K562 (cell line): Measurements from ENCODE around the gene CSF2. TPM values are rescaled to one million over a fixed set of nuclear protein-coding genes. Genes with fewer than 3 reads are reported as not detected.

Experiments
- ATAC-seq: fragments of 200-7000 bp; cut with Tn5 transposase; 3 replicates; pipeline ENCODE4 v1.9.1; 2020; ENCODE audit warnings: moderate library complexity
- BruUV-seq: library from RNA; stranded (reverse); fragments of 400-500 nt; replicated peaks from 2 replicates; lab custom pipeline; 2021; lab: Mats Ljungman, UMichigan
- CTCF ChIA-PET: fragments of 300-600 bp; formaldehyde crosslinking; extraction: SDS; loops from one replicate; lab custom pipeline; 2021; ENCODE audit warnings: low intra/inter-chr PET ratio; lab: Yijun Ruan, JAX
- POLR2A ChIA-PET: fragments of 300-600, 350-650 bp; sonication (Branson Sonifier 250); formaldehyde crosslinking; extraction: SDS; loops from one replicate; lab custom pipeline; 2021; ENCODE audit warnings: antibody characterized with exemption, inconsistent platforms; lab: Yijun Ruan, JAX
- DNase-seq, 4 experiments: peaks; one replicate each; pipeline versions ENCODE4 v3.0.0 to v3.0.0-alpha.2; 2011 to 2018; ENCODE audit warnings: low spot score in 3 of 4, mixed read lengths in 3 of 4; ENCODE audit errors: extremely low read depth in 1 of 4
- FAIRE-seq: peaks from 2 replicates; lab custom pipeline; 2011; peaks lifted over from hg19 to GRCh38; lab: Jason Lieb, UNC
- H2AFZ ChIP-seq: 2 replicates; pipeline ENCODE4 v1.6.0; 2011; ENCODE audit warnings: low read depth, low read length, control low read depth, inconsistent platforms
- H3K27ac ChIP-seq: fragments of 200-600 bp; 3 replicates; pipeline ENCODE4 v1.8.0; 2011; ENCODE audit warnings: low read depth, mild to moderate bottlenecking, control low read depth, inconsistent platforms, low read length, moderate library complexity, mixed read lengths; ENCODE audit errors: extremely low read depth
- H3K27me3 ChIP-seq, 2 experiments: fragments of 300-600 bp in 1 of 2; 2 replicates in 1 of 2; 3 replicates in 1 of 2; pipeline versions ENCODE4 v1.6.0 to v1.8.0; 2011; ENCODE audit warnings: inconsistent platforms in 2 of 2, low read length in 2 of 2, mild to moderate bottlenecking in 1 of 2, mixed read lengths in 1 of 2, moderate library complexity in 1 of 2; ENCODE audit not compliant: control insufficient read depth in 2 of 2, insufficient read depth in 2 of 2
- H3K36me3 ChIP-seq: fragments of 300-600 bp; 3 replicates; pipeline ENCODE4 v1.8.0; 2011; ENCODE audit warnings: mild to moderate bottlenecking, low read length, inconsistent platforms; ENCODE audit not compliant: control insufficient read depth, insufficient read depth
- H3K4me1 ChIP-seq, 2 experiments: fragments of 200-600 bp in 1 of 2; replicated peaks in 1 of 2; 2 replicates in 1 of 2; 3 replicates in 1 of 2; pipeline versions ENCODE4 v1.5.1 to v1.8.0; 2011; ENCODE audit warnings: inconsistent platforms in 2 of 2, low read length in 2 of 2, mild to moderate bottlenecking in 1 of 2, mixed read lengths in 1 of 2, moderate library complexity in 1 of 2; ENCODE audit not compliant: control insufficient read depth in 2 of 2, insufficient read depth in 2 of 2
- H3K4me2 ChIP-seq: 2 replicates; pipeline ENCODE4 v1.6.1; 2011; ENCODE audit warnings: low read length, control low read depth, inconsistent platforms, mixed read lengths; ENCODE audit not compliant: insufficient read depth
- H3K4me3 ChIP-seq: fragments of 200-600 bp; sonication (generic), shearing (Covaris generic); 2 replicates; pipeline ENCODE4 v1.5.1; 2016; ENCODE audit warnings: control low read depth, inconsistent platforms
- H3K79me2 ChIP-seq: fragments of 200-600 bp; 3 replicates; pipeline ENCODE4 v1.8.0; 2011; ENCODE audit warnings: low read length, inconsistent platforms; ENCODE audit not compliant: control insufficient read depth, insufficient read depth
- H3K9ac ChIP-seq, 2 experiments: 2 replicates each; pipeline versions ENCODE4 v1.6.0 to v1.6.1; 2011; ENCODE audit warnings: low read depth in 2 of 2, low read length in 2 of 2, control low read depth in 1 of 2, inconsistent platforms in 1 of 2, mild to moderate bottlenecking in 1 of 2, mixed read lengths in 1 of 2; ENCODE audit not compliant: insufficient read depth in 1 of 2
- H3K9me1 ChIP-seq: one replicate; pipeline ENCODE4 v1.6.0; 2011; ENCODE audit warnings: inconsistent platforms, mild to moderate bottlenecking, low read length, moderate library complexity; ENCODE audit not compliant: control insufficient read depth, insufficient read depth
- H3K9me3 ChIP-seq: replicated peaks from 2 replicates; pipeline ENCODE4 v1.5.1; 2011; ENCODE audit warnings: low read depth, low read length, inconsistent platforms; ENCODE audit not compliant: control insufficient read depth, insufficient read depth
- H4K20me1 ChIP-seq: replicated peaks from 2 replicates; pipeline ENCODE4 v1.6.1; 2011; ENCODE audit warnings: low read length, inconsistent platforms, mixed read lengths; ENCODE audit not compliant: control insufficient read depth, insufficient read depth
- CC2D1A ChIP-seq: fragments of 450-650 bp; IDR thresholded peaks from 2 replicates; pipeline ENCODE4 v1.6.1; 2017; ENCODE audit warnings: mild to moderate bottlenecking
- FOXJ2 ChIP-seq: fragments of 200-800 bp; sonication (Bioruptor generic); IDR thresholded peaks from 2 replicates; pipeline ENCODE4 v1.6.1; 2016; ENCODE audit warnings: missing genetic modification characterization, missing compliant biosample characterization
- KDM4B ChIP-seq, 2 experiments: fragments of 450-650 bp in 1 of 2; sonication (generic) in 1 of 2; IDR thresholded peaks; 2 replicates each; pipeline ENCODE4 v1.6.1; 2016 to 2017; ENCODE audit warnings: borderline replicate concordance in 2 of 2, antibody characterized with exemption in 1 of 2, low read depth in 1 of 2, mild to moderate bottlenecking in 1 of 2
- KHSRP ChIP-seq: fragments of 450-650 bp; IDR thresholded peaks from 2 replicates; pipeline ENCODE4 v1.6.1; 2017
- NR0B1 ChIP-seq: fragments of 450-650 bp; IDR thresholded peaks from one replicate; pipeline ENCODE4 v1.6.1; 2018; ENCODE audit warnings: mild to moderate bottlenecking, moderate library complexity; ENCODE audit not compliant: partially characterized antibody
- POLR2B ChIP-seq: fragments of 450-650 bp; IDR thresholded peaks from 2 replicates; pipeline ENCODE4 v1.6.1; 2018; ENCODE audit warnings: low read depth; ENCODE audit not compliant: partially characterized antibody
- SMARCA4 ChIP-seq: fragments of 450-650 bp; IDR thresholded peaks from 2 replicates; pipeline ENCODE4 v1.6.1; 2016
- TRIM28 ChIP-seq: fragments of 450-650 bp; IDR thresholded peaks from 2 replicates; pipeline ENCODE4 v1.6.1; 2017
- U2AF2 ChIP-seq: fragments of 200-400 bp; formaldehyde crosslinking; optimal IDR thresholded peaks from 2 replicates; pipeline ENCODE3; 2017; ENCODE audit warnings: low read depth, mild to moderate bottlenecking, low read length
- XRCC4 ChIP-seq: IDR thresholded peaks from one replicate; pipeline ENCODE4 v1.6.1; 2011; ENCODE audit not compliant: insufficient read depth, insufficient read length; ENCODE audit errors: extremely low read depth
- ZBTB40 ChIP-seq, 2 experiments: fragments of 450-650 bp in 1 of 2; sonication (generic) in 1 of 2; formaldehyde crosslinking in 1 of 2; IDR thresholded peaks; 2 replicates each; pipeline versions ENCODE4 v1.7.1 to v1.9.0; 2016 to 2022; ENCODE audit warnings: inconsistent platforms in 1 of 2, mild to moderate bottlenecking in 1 of 2, missing genetic modification reagents in 1 of 2
- ZNF778 ChIP-seq: fragments of 450-650 bp; formaldehyde crosslinking; IDR thresholded peaks from 2 replicates; pipeline ENCODE4 v1.4.0; 2020; ENCODE audit warnings: mild to moderate bottlenecking, moderate library complexity
- WGBS: fragments of 100-300 bp; shearing (Covaris generic); methylation state at CpG from one replicate; pipeline ENCODE4 v1.1.6; 2016; ENCODE audit warnings: low coverage, mixed read lengths; ENCODE audit not compliant: insufficient coverage; ENCODE audit errors: missing lambda C conversion rate; 5-methylcytosine and 5-hydroxymethylcytosine counted together
- in situ Hi-C: fragments of 300-500 bp; cut with MboI; formaldehyde crosslinking; loops from 4 replicates; pipeline ENCODE4 v1.15.0; 2018; ENCODE audit warnings: inconsistent platforms, mixed read lengths
- intact Hi-C: fragments of 100-400 bp; cut with micrococcal nuclease; formaldehyde crosslinking; loops from 2 replicates; pipeline ENCODE4 v1.14.2; 2022
- polyA plus RNA-seq, 8 experiments: library from polyadenylated mRNA; depleted of rRNA in 4 of 8; stranded (reverse) in 5 of 8; unstranded in 3 of 8; fragments of >200 nt; fragmentation: Nextera tagmentation in 2 of 8; fragmentation: Illumina TruSeq in 1 of 8; extraction: Ambion mirVana in 2 of 8; extraction: Trizol in 1 of 8; gene quantifications; 2 replicates each; pipeline versions ENCODE4 v1.2.1 to v1.2.3, GENCODE V29; 2011 to 2014; ENCODE audit warnings: inconsistent platforms in 1 of 8, missing spikeins in 1 of 8
- total RNA-seq, 7 experiments: library from RNA; depleted of rRNA in 6 of 7; stranded (reverse); fragments of >200 nt in 6 of 7; fragmentation: Illumina TruSeq in 2 of 7; extraction: Trizol in 2 of 7; gene quantifications; 2 replicates each; pipeline versions ENCODE4 v1.2.1 to v1.2.3, GENCODE V29; 2011 to 2021; ENCODE audit warnings: low replicate concordance in 1 of 7

Gene CSF2
- total and polyA plus RNA-seq, 9 of the 15 experiments (the other 6 are each of a cell fraction or from before 2014, with no cell fraction given) = 0.25 to 0.29 TPM; not detected in 7

GRCh38 chr5:132026516-132027008 is 47.0 kb upstream of the CSF2 start:
- Histone ChIP-seq H3K36me3 (no peaks in the 10 kb centered on the region), H3K79me2 (no peaks in the 10 kb centered on the region), H2AFZ (no peak overlapping the region), H3K27ac (no peak overlapping the region), H3K9ac (no peak overlapping the region), H3K9me1 (no peaks in the 10 kb centered on the region), H3K4me1 (peaks cover 3 to 4% of the 10 kb centered on the region in 2 experiments; a peak in 2 of 5 replicates), H3K9me3 (no peaks in the 10 kb centered on the region), H4K20me1 (no peaks in the 10 kb centered on the region), H3K4me2 (no peak overlapping the region), H3K4me3 (no peak overlapping the region), H3K27me3 (peaks cover 9 to 36% of the 10 kb centered on the region in 2 experiments; a peak in 4 of 5 replicates)
- in situ Hi-C loops = no loop called here
- ChIA-PET POLR2A (no interaction called here), CTCF (no interaction called here)
- FAIRE-seq (no peak), DNase-seq (no peak), ATAC-seq (no peak)
- BruUV-seq = no TSS peak
- whole genome bisulfite sequencing = 7% methylated on average over 5 of the region's 5 CpGs
- intact Hi-C loops = no loop called here
- TF ChIP-seq ZNF778 (CRISPR knock-in tag) = no peak
- TF ChIP-seq U2AF2 = no peak
- TF ChIP-seq NR0B1 = no peak
- TF ChIP-seq XRCC4 = no peak
- no peak for TF ChIP-seq POLR2B
- TF ChIP-seq FOXJ2 (tag) = no peak
- TF ChIP-seq ZBTB40 (IDR thresholded peaks at IDR 0.05) = no peak
- TF ChIP-seq ZBTB40 (CRISPR knock-in tag; IDR thresholded peaks at IDR 0.05) = no peak
- no peak for TF ChIP-seq SMARCA4
- TF ChIP-seq KHSRP = no peak
- TF ChIP-seq TRIM28 = no peak
- TF ChIP-seq CC2D1A = no peak
- no peak for TF ChIP-seq KDM4B (IDR thresholded peaks at IDR 0.05; ENCODE audit: borderline replicate concordance in 2 of 2, low read depth in 1 of 2)
